Measurements from ENCODE around the gene RAB26.

The RAB26 gene

DNA sequence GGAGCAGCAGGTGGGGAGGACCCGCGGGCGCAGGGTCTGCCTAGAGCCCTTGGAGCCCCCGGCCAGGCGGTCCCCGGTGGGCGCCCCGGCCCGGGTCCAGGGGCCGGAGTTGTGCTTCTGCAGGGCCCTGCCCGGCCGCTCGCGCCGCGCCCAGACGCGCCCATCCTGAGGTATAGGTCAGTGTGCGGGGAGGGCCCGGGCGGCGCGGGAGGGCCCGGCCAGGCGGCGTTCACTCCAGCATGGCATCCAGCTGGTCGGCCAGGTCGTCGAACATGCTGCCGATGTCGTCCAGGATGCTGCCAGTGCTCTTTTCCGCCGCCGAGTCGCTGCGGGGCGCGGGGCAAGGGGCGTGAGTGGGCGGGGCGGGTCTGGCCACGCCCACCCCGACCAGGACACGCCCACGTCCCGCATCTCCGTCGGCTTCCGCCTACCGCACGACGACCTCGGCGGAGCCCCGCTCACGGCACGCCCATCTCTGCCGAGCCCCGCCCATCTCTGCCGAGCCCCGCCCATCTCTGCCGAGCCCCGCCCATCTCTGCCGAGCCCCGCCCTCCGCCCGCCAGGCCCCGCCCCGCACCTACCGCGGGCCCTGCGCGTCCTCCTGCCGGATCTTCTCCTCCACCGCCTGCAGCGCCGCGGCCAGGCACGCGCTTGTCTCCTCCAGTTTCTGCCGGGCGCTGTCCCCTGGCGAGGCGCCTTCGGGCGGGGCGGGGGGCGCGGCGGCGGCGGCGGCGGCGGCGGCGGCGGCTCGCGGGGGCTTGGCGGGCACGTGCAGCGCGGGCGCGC, 30.1 kb downstream of the RAB26 start:
- DNase-seq (ENCODE audit: extremely low read depth in 1 of 2, low read depth in 1 of 2), result peak in 1 of 2 donors; percentile 17

DNA sequence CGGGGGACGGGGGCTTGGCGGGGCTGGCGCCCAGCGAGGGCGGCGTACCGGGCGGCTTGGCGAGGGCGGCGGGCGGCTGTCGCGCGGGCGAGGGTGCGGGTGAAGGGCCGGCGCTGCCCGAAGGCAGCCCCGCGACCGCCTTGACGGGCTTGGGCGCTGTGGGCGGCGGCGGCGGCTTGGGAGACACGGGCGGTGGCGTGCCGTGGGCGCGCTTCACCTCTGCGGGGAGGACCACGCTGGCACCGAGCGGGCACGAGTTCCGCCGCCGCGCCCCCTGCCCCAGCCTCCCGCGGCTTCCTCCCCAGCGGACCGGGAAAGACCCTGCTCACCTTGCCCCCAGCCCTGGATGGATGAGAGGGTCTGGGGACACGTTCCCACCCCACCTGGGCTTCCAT, 30.7 kb downstream of the RAB26 start:
- DNase-seq (ENCODE audit: extremely low read depth in 1 of 2, low read depth in 1 of 2), result no peak

DNA sequence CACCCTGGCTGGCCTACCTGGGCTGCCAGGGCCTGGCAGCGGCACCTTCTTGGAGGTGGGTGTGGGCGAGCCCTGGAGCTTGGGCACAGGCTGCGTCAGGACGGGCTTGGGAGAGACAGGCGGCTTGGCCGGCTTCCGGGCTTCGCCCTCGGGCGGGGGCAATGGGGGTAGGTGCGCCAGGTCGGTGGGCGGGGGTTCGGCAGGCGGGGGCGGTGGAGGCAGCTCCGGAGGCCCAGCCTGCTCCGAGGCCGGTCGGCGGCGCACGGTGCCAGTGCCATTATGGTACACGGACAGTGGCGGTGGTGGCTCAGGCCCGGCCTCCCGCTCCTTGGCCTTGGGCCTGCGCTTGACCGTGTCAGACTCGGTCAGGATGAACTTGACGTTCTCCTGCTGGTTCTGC, 31.2 kb downstream of the RAB26 start:
- no peak for DNase-seq (ENCODE audit: extremely low read depth in 1 of 2, low read depth in 1 of 2)

DNA sequence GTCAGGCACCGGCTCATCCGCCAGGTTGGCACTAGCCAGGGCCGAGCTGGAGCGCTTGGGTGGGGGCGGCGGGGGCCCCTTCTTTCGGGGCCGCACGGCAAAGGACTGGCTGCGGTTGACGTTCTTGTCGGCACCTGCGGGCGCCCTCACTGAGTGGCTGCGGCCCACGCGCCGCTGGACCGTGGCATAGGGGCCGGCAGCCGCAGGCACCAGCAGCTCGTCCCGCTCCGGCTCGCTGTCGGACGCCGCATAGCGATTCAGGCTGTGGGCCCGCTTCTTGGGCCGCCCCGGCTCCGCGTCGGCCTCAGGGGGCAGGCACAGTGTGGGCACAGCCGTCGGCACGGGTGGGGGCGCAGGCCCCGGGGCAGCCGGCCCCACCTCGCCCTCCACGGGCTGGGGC, 32.0 kb downstream of the RAB26 start:
- no peak for DNase-seq (ENCODE audit: extremely low read depth in 1 of 2, low read depth in 1 of 2)

DNA sequence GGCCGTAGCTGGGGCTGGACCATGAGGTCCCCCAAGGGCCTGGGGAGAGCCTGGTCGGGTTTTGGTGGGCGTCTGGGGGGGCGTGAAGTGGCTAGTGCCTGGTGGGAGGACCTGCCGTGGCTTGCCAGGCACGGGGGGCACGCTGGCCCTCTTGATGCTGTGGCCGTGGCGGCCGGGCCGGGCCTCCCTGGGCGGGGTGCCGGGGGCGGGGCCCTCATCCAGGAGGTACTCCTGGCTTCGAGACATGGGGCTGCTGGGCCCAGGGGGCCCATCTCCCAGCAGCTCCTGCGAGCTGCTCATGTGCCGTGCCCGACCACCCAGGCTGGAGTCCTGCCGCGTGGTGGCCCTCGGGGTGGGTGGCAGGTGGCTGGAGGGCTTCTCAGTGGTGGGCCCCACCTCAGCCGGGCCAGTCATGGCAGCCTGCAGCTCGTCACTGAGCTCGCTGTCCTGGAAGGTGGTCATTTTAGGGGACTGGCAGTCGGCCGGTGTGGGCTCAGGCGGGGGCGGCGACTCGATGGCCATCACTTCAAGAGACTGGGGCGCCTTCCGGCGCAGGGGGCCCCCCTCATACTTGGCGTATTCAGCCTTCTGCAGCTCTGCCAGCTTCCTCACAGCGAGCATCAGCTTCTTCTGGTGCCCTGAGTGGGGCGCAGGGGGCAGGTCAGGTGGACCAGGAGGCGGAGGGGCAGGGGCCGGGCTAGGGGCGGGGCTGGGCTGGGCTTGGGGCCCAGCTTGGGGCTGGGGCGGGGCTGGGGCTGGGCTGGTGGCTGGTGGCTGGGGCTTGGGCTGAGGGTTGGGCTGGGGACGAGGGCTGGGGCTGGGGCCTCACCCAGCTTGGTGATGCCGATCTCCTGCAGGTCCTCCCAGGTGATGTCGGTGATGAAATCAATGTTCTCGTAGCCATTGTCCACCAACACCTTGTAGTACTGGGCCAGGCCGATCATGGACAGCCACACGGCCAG, 32.8 kb downstream of the RAB26 start:
- DNase-seq (ENCODE audit: extremely low read depth in 1 of 2, low read depth in 1 of 2), result no peak

DNA sequence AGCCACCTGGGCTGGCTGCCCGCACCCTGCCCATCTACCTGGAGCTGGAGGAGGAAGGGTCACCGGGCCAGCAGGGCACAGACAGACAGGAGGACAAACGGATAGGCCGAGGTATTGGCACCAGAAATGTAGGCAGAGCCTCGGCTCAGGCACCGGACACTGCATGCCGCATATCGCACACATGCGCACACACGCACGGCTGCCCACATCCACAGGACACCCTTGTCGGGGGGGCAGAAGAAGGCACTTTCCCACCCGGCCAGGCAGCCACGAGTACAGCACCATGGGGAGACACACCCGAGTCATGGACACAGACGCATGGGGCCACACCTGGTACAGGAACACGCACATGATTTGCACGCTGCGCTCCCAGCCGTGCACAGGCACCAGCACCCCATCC, 33.5 kb downstream of the RAB26 start:
- no peak for DNase-seq (ENCODE audit: extremely low read depth in 1 of 2, low read depth in 1 of 2)

DNA sequence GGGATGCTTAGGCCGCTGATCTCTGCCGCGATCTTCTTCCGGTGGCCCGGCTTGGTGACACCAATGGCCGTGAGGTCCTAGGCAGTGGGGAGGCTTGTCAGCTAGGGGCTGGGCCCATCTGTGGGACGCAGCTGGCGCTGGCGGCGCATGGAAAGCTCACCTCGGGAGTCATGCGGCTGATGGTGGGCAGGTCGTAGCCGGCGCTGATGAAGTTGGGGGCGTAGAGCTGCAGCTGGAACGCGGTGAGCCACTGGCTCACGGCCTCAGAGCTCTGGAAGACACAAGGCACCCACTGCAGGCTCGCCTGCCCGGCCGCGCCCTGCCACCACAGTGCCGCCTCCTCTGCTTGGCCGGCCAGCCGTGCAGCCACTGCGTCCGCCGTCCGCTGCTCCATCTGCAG, 35.2 kb downstream of the RAB26 start:
- DNase-seq (ENCODE audit: extremely low read depth in 1 of 2, low read depth in 1 of 2), result no peak

DNA sequence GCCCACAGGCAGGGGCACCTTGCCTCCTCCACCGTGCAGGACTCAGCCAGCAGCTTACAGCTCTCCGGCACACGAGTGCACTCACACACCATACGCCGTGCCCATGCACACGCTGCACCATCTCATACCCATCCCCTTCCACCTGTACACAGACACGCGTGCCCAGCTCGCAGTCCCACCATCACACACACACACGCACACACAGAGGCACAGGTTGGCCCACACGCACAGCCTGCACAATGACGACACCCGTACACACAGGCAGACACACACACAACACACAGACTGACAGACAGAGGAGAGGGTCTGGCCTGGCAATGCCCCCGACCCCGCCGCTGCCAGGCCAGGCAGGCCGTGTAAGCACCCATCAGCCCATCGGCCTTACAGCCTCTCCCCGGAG, 35.9 kb downstream of the RAB26 start:
- no peak for DNase-seq (ENCODE audit: extremely low read depth in 1 of 2, low read depth in 1 of 2)

DNA sequence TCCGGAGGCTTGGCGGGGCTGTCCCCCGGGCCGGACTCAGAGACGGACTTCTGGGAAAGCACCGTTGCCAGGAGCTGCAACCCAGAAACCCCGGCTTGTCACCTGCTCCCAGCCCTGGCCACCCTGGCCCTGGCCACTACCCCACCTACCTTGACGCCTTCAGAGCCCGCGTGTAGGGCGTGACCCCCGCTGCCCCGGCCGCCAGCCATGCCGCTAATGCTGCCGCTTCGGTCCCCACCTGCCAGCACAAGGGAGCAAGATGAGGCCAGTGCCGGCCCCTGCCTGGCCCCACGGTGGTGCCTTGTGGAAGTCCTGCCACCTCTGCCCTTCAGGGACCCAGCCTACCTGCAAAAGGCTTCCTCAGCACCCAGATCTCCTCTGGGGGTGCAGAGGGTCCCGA, 36.5 kb downstream of the RAB26 start:
- DNase-seq (ENCODE audit: extremely low read depth in 1 of 2, low read depth in 1 of 2), result no peak

DNA sequence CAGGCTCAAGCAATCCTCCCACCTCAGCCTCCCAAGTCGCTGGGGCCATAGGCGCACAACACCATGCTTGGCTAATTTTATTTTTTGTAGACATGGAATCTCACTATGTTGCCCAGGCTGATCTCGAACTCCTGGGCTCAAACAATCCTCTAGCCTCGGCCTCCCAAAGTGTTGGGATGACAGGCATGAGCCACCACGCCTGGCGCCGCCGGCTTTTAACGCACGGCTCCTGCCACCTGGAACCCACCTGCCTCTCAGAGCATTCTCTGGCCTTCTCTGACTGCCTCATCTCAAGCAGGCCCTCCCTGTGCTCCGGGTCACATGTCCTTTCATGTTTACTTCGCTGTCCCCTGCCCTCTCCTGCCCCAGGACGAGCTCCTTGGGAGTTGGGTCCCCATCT, 37.6 kb downstream of the RAB26 start:
- DNase-seq (ENCODE audit: extremely low read depth in 1 of 2, low read depth in 1 of 2), result no peak

DNA sequence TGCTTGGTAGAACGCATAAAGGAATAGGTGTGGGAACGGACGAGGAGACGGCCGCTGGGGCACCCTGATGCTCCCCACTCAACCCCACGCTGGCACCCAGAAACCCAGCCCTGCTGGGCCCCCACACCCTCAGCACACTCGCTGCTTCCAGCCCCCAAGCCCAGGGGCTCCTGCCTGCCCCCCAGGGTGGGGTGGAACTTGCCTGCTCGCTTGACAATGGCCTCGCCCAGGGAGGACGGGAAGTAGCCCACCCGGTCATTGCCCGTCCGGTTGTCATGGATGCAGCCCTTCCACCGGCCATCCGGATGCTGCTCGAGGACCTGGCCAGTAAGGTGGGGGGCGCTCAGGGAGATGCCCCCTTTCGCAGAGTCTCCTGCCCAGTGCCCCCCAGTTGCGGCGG, 38.1 kb downstream of the RAB26 start:
- DNase-seq (ENCODE audit: extremely low read depth in 1 of 2, low read depth in 1 of 2), result no peak

DNA sequence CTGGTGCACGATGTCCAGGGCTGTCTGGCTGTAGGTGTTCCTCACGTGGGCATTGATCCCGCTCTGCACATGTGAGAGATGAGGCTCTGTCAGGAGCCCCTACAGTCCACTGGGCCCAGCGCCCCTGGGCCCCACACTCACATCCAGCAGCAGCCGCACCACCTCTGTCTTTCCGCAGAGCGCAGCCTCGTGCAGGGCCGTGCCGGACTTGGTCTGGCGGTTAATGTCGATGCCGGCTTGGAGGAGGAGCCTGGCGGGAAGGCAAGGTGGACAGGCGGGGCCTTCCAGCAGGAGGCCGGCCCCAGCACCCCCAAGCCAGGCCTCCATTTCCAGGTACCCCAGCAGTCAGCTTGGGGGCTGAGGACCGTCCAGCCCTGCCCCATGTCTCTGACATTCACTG, 38.8 kb downstream of the RAB26 start:
- DNase-seq (ENCODE audit: extremely low read depth in 1 of 2, low read depth in 1 of 2), result no peak

DNA sequence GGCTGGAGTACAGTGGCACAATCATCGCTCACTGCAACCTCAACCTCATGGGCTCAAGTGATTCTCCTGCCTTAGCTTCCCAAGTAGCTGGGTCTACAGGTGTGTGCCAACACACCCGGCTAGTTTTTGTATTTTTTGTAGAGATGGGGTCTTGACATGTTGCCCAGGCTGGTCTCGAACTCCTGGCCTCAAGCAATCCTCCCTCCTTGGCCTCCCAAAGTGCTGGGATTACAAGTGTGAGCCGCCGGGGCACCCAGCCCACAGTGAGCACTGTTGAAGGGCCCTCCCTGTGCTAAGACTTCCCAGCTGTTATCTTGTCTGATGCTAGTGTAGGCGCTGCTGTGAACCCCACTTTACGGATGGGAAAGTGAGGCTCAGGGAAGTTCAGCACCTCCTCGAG, 40.0 kb downstream of the RAB26 start:
- no peak for DNase-seq (ENCODE audit: extremely low read depth in 1 of 2, low read depth in 1 of 2)

DNA sequence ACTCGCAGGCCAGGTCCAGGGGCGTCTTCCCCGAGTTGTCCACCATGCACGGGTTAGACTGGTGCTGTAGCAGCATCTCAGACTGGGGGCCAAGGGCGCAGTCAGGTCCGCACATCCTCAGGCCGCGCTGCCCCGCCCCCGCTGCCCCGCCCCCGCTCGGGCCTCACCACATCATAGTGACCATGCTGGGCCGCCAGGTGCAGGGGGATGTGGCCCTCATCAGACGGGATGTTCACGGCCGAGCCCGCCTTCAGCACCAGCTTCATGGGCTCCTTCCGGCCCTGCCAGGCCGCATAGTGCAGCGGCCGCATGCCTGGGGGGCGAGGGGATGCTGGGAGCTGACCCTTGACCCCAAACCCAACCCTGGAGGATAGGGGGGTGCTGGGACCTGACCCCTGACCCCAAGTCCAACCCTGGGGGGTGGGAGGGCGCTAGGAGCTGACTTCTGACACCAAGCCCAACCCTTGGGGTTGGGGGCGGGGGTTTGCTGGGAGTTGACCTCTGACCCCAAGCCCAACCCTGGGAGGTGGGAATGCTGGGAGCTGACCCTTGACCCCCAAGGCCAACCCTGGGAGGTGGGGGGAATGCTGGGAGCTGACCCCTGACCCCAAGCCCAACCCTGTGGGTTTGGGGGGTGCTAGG, 40.9 kb downstream of the RAB26 start:
- no peak for DNase-seq (ENCODE audit: extremely low read depth in 1 of 2, low read depth in 1 of 2)

DNA sequence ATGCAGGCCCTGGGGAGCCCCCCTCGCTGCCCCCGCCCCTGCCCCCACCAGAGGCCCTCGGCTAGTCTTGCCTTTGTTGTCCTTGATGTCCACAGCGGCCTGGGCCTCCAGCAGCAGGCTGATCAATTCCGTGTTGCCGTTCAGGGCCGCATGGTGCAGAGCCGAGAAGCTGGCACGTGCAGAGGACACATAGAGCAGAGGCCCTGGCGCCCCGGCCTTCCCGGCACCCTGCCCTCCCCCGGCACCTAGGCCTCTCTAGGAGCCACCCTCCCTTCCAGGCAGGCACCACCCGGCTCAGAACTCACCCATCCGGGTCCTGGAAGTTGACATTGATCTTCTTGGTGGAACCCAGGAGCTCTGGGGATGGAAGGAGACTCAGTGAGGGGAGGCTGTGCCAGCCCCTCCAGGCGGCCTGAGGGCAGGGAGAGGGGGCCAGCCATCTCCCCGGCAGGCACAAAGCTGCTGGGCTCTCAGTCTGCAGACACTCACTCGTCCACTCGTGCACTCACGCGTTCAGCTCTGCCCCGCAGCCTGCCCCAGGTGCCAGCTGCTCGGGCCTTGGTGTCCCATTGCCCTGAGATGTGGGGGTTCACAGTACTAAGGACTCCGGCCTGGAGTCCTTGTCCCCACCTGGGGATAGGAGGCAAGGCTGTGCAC, 41.7 kb downstream of the RAB26 start:
- DNase-seq (ENCODE audit: extremely low read depth in 1 of 2, low read depth in 1 of 2), result no peak

DNA sequence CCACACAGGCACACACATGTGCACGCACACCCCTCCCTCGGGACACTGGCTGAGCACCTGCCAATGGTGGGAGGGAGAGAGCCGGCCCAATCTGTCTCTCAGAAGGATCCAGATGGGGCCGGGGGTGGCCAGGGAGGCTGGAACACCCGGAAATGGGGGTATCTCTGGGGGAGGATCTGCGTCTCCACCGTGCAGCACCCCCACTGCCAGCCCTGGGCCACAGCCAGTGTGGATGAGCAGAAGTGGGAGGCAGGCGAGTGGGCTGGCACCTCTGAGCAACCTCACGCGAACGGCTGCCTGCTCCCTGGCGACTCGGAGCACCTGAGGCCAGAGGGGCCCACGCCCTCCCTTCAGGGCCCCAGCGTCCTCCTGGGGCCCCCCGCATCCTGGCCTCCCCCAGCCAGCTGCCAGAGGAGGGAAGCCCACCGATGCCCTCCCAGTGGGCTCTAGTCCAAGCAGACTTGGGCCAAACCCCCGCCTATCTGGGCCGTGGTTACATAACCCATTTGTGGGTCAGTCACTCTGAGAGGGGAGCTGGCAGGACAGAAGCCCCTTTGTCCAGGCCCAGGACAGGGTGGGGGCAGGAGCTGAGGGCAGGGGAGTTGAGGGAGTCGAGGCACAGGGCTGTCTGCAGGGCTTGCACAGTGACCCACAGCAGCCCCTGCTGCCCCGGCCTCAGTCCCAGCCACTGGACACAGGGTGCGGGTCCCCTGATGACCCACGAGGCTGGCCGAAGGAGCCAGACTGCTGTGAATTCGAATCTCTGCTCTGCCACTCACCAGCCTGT, 42.4 kb downstream of the RAB26 start:
- no peak for DNase-seq (ENCODE audit: extremely low read depth in 1 of 2, low read depth in 1 of 2)

DNA sequence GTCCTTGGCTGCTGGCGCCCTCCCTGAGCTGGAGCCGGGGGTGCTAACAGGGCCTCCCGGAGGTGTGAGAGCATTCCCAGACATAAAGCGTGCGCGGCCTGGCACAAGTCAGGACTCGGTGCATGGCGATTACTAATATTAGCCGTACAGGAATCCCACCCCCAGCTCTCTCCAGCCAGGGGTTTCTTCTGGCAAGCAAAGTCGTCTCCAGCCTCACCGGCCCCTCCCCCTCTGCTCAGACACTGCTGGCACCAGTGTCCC, 43.0 kb downstream of the RAB26 start:
- no peak for DNase-seq (ENCODE audit: extremely low read depth in 1 of 2, low read depth in 1 of 2)

DNA sequence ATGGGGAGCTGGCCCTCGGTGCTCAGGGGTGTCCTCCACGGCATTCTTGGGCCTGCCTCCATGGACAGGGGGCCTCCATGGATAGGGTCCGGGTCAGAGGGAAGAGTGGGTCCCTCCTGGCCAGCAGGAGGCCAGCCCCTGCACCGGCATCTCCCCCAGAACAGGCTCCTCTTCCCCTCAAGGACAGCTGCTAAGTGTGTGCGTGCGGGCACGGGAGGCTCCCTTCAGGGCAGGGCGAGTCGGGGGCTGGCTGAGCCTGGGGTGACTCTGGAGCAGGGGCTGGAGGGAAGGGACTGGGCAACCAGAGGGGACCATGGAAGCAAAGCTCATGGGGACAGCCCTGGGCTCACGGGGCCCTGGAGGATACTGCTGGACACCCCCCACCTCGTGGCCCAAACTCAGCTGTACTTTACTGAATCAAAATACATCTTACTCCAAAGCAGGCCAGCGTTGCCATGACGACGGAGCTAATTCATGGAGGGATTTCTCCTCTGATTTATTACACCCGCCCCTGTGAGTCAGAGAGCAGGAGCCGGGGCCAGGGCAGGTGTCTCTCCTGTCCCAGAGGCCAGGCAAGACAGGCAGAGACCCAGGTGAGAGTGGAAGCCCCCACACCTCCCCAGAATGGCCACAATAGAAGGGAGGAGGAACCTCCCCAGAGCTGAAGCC, 45.9 kb downstream of the RAB26 start:
- no peak for DNase-seq (ENCODE audit: extremely low read depth in 1 of 2, low read depth in 1 of 2)

DNA sequence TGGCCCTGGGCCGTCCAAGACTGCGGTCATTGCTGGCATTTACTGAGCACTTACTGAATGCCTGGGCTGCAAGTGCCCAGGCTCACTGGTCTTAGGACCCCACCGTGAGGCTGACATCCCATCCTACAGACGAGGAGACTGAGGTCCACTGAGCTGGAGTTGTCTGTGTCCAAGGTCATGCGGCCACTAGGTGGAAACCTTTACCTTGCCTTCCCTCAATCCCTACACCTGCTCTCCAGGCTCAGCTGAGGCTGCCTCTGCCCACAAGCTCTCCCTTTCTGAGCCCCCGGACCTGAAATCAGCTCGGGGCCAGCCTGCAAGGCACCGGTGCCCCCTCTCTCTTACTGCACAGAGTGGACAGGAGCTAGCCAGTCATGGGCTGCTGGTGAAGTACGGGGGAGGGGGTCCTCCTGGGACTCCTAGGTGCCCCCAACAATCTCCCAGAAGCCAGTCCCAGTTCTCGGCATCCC, 46.5 kb downstream of the RAB26 start:
- peak in 1 of 2 donors; percentile 32 for DNase-seq (ENCODE audit: extremely low read depth in 1 of 2, low read depth in 1 of 2)

Data from stimulated activated CD8-positive, alpha-beta memory T cell treated with anti-CD3 and anti-CD28 coated beads, Interleukin-7, amount 100 ng/mL, for 48 hours (primary cell).